ENCODE data around the gene SCARB1. TPM values are rescaled to one million over a fixed set of nuclear protein-coding genes. Genes with fewer than 3 reads are reported as not detected.

Gene SCARB1
- total RNA-seq, 1 experiment from 2014 or later: 359 TPM

- POLR2A ChIA-PET: no interaction called here
- no TSS peak for BruUV-seq (replicated peaks)
Measured at GRCh38 chr12:124874988-124875802, 11.5 kb upstream of the SCARB1 start.

GRCh38 chr12:124874188-124874587 lies 10.5 kb upstream of the SCARB1 start:
- ATAC-seq (no peak), DNase-seq (ENCODE audit: low read depth, low spot score) (no peak)
- intact Hi-C loops (cut with micrococcal nuclease; ENCODE audit: unreplicated experiment) (no loop called here), in situ Hi-C loops (cut with HindIII; ENCODE audit: low pct_unique_long_range_greater_than_20kb, low sequenced_read_pairs) (no loop called here)
- ChIA-PET CTCF (no interaction called here), POLR2A (no interaction called here)
- H3K36me3 ChIP-seq (ENCODE audit: control insufficient read depth, insufficient read depth, low read length): no peaks in the 10 kb centered on the region
- H3K4me1 ChIP-seq (ENCODE audit: control insufficient read depth, insufficient read depth, low read length): peaks cover 13% of the 10 kb centered on the region
- H3K27me3 ChIP-seq (ENCODE audit: control insufficient read depth, insufficient read depth, low read length): no peaks in the 10 kb centered on the region
- H3K4me3 ChIP-seq (ENCODE audit: low read depth in 2 of 2, low read length in 2 of 2): no peak overlapping the region
- no peak overlapping the region for H3K27ac ChIP-seq (ENCODE audit: low read length)
- TF ChIP-seq POLR2AphosphoS5 (IDR thresholded peaks at IDR 0.05; ENCODE audit: low read depth, low read length): no peak
- TF ChIP-seq CTCF (IDR thresholded peaks at IDR 0.05): no peak
- no peak for TF ChIP-seq REST (IDR thresholded peaks at IDR 0.05; ENCODE audit: insufficient read depth in 1 of 2, low read depth in 2 of 2, low read length in 1 of 2)
- no peak for TF ChIP-seq SIN3A (IDR thresholded peaks at IDR 0.05; ENCODE audit: borderline replicate concordance, insufficient read depth, low read depth, low read length)
- no peak for TF ChIP-seq TCF7L2 (IDR thresholded peaks at IDR 0.05; ENCODE audit: low read depth, low read length)
- H3K9me3 ChIP-seq (ENCODE audit: control insufficient read depth, insufficient read depth, low read depth, low read length): no peaks in the 10 kb centered on the region
- BruUV-seq (replicated peaks): no TSS peak

More at GRCh38 chr12:124874988-124875802, 11.5 kb upstream of the SCARB1 start:
- peak overlapping the region; percentile 48; the same call in 1 of the 2 replicates for H3K27ac ChIP-seq (ENCODE audit: low read length)
- H3K4me1 ChIP-seq (ENCODE audit: control insufficient read depth, insufficient read depth, low read length): peaks cover 13% of the 10 kb centered on the region
- intact Hi-C loops (cut with micrococcal nuclease; ENCODE audit: unreplicated experiment): no loop called here
- H3K9me3 ChIP-seq (ENCODE audit: control insufficient read depth, insufficient read depth, low read depth, low read length): no peaks in the 10 kb centered on the region
- H3K27me3 ChIP-seq (ENCODE audit: control insufficient read depth, insufficient read depth, low read length): no peaks in the 10 kb centered on the region
- TF ChIP-seq REST (IDR thresholded peaks at IDR 0.05; ENCODE audit: insufficient read depth in 1 of 2, low read depth in 2 of 2, low read length in 1 of 2): no peak
- no peak for TF ChIP-seq POLR2AphosphoS5 (IDR thresholded peaks at IDR 0.05; ENCODE audit: low read depth, low read length)
- no peak for TF ChIP-seq TCF7L2 (IDR thresholded peaks at IDR 0.05; ENCODE audit: low read depth, low read length)
- TF ChIP-seq SIN3A (IDR thresholded peaks at IDR 0.05; ENCODE audit: borderline replicate concordance, insufficient read depth, low read depth, low read length): no peak
- no peak for TF ChIP-seq CTCF (IDR thresholded peaks at IDR 0.05)
- DNase-seq (ENCODE audit: low read depth, low spot score): no peak
- CTCF ChIA-PET: no interaction called here
- in situ Hi-C loops (cut with HindIII; ENCODE audit: low pct_unique_long_range_greater_than_20kb, low sequenced_read_pairs): no loop called here
- ATAC-seq: peak; percentile 39
- H3K36me3 ChIP-seq (ENCODE audit: control insufficient read depth, insufficient read depth, low read length): no peaks in the 10 kb centered on the region
- no peak overlapping the region for H3K4me3 ChIP-seq (ENCODE audit: low read depth in 2 of 2, low read length in 2 of 2)

Data from Panc1 (cell line).